ENCODE data around the gene ABLIM2.

Gene ABLIM2

DNA sequence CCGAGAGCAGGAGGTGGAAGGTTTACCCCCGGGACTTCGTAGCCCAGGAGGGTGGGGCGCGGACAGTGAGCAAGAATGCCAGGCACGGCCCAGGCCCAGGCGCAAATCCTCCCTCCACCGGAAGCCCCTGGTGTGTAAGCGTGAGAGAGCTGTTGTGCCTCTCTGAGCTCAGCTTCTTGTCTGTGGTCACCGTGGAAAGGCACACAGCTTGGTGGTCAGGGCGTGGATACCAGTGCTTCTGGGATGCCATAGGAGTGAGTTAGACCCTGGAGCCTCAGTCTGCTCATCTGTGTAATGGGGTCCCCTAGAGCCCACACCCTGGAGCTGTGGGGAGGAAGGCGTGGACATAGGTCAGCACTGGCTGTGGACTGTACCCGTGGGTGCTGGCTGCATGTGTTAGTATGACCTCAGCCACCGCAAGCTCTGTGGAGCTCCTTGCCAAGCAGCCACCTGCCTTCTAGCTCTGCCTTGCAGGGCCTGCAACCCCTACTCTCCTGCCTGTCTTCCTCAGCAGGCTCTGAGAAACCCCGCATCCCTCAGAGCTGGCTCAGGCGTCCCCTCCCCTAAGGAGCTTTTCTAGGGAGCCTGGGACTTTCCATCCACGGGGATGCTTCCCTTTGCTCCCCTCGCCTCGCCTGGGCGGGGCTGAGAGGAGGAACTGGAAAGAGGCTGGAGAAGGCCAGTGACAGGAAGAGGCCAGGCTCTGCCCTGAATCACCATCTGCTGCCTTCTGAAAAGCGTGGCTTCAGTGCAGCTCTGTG lies 190.9 kb downstream of the ABLIM2 start:
- TF ChIP-seq, protein P1, sequence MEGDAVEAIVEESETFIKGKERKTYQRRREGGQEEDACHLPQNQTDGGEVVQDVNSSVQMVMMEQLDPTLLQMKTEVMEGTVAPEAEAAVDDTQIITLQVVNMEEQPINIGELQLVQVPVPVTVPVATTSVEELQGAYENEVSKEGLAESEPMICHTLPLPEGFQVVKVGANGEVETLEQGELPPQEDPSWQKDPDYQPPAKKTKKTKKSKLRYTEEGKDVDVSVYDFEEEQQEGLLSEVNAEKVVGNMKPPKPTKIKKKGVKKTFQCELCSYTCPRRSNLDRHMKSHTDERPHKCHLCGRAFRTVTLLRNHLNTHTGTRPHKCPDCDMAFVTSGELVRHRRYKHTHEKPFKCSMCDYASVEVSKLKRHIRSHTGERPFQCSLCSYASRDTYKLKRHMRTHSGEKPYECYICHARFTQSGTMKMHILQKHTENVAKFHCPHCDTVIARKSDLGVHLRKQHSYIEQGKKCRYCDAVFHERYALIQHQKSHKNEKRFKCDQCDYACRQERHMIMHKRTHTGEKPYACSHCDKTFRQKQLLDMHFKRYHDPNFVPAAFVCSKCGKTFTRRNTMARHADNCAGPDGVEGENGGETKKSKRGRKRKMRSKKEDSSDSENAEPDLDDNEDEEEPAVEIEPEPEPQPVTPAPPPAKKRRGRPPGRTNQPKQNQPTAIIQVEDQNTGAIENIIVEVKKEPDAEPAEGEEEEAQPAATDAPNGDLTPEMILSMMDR (IDR thresholded peaks at IDR 0.05; ENCODE audit: low read depth, low read length) = no peak
- H3K4me3 ChIP-seq (ENCODE audit: low read depth, low read length) = no peak overlapping the region

DNA sequence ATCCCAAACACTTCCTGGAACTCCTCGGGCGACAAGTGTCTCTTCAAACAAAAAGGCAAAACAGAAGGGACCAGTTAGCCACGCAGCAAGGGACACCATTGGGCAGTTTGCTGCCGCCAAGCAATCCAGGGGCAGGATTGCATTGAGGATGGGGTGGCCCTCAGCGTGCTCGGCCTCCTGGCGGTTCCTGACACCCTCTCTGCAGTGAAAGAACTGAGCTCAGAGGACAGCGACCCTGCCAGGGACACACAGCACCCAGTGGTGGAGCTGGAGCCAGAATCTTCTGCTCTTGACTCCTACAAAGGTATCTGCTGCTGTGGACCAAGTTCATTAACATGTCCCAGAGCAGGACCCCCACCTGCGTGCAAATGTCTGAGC lies 191.6 kb downstream of the ABLIM2 start:
- TF ChIP-seq, protein P1 (IDR thresholded peaks at IDR 0.05; ENCODE audit: low read depth, low read length) = no peak
- H3K4me3 ChIP-seq (ENCODE audit: low read depth, low read length) = no peak overlapping the region

DNA sequence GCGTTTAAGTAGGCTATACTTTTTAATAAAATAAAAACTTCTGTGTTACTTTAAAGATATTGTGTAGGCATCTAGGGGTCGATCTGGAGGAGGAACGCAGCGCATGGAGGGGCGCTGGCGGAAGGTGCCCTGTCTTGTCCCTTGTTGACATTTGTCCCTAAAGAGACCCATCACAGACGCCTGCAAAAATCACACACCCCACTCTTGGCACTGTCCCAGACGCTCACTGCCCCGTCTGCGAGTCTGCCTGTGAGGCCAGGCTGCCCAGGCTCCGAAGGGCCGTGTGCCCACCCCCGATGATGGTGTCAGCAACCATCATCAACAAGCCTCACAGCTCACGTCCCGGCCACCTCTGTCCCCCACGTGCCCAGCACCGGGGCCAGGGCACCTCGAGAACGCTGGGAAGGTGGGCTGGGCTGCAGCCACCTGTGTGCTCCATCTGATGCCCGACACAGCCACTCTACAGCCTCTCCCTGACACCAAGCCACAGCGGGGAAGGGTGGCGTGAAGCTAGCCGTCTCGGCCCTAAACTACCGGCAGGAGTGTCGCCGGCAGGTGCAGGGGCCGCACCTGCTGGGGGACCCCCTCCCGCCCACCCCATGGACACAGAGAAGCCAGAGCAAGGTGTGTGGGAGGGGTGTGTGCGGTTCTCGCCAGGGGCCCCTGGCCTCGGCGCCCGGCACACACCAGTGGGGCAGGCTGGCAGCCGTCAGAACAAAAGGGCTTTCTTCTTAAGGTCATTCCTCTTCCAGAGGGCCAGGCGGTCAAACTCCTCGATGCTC lies 192.1 kb downstream of the ABLIM2 start:
- H3K4me3 ChIP-seq (ENCODE audit: low read depth, low read length) = no peak overlapping the region
- TF ChIP-seq, protein P1 (IDR thresholded peaks at IDR 0.05; ENCODE audit: low read depth, low read length) = no peak

DNA sequence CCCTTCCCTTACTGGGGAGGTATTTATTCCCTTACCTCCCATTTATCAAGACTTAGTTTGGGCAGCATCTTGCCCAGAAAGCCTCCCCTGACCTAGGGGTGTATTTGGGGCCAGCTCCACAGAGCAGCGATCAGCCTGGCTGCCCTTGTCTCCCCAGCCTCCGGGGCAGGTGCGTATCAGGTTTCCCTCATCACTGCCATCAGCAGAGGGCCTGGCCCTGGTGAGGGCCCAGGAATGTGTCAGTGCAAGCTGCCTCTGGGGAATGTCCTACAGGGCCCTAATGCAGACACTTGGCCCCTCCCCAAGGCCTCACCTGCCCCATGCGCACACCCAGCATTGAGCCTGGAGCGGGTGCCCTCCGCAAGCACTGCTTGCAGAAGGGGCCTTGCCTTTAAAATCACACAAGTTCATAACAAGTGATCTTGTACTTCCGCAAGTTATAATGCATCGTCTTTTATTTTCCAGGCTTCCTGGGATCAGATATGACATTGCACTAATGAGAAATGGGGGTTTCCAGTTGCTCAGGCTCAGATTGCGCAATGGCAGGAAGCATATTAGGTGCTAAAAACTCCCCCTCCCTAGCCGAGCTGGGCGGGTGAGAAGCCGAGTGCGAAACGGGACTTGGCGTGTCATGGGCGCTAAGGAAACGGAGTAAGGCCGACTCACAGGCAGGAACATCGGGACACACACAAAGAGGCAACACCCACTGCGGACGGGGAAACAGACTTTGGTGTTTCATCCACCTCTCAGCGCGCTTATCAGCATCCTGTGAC lies 193.5 kb downstream of the ABLIM2 start:
- TF ChIP-seq, protein P1 (IDR thresholded peaks at IDR 0.05; ENCODE audit: low read depth, low read length) = no peak
- H3K4me3 ChIP-seq (ENCODE audit: low read depth, low read length) = no peak overlapping the region

DNA sequence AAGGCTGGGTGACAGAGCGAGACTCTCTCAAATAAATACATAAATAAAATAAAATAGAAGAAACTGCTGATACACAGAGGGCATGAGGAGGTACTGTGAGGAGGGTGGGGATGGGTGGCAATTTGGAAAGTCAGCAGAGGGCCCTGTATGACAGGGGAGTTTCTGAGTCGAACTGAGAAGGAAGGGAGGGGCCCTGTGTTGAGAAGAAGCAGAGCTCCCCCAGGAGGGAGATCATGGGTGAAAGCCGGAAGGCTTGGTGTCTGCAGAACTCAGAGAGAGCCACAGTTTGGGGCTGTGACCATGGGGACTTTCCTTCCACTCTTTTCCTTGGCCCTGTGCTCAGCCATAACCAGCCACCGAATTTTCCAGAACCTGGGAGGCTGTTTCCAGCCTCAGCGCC lies 194.2 kb downstream of the ABLIM2 start:
- H3K4me3 ChIP-seq (ENCODE audit: low read depth, low read length) = no peak overlapping the region
- TF ChIP-seq, protein P1 (IDR thresholded peaks at IDR 0.05; ENCODE audit: low read depth, low read length) = no peak

DNA sequence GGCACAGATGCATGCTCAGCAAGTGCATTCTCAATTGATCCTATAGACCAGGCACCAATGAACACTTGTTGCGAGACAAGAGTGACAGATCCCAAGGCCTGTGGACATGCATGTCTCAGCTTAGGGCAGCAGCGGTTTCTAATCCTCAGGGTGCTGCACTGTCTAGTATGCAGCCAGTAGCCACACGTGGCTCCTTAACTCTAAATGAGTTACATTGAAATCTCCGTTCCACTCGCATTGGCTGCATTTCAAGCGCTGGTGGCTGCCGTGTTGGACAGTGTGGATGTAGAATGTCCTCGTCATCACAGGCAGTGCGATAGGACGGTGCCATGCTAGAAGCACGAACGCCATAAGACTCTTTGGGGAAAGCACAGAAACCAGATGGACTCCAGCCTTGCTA lies 194.9 kb downstream of the ABLIM2 start:
- H3K4me3 ChIP-seq (ENCODE audit: low read depth, low read length) = no peak overlapping the region
- TF ChIP-seq, protein P1 (IDR thresholded peaks at IDR 0.05; ENCODE audit: low read depth, low read length) = no peak
